Measurements from ENCODE around the gene ARHGAP15.

Gene ARHGAP15

DNA sequence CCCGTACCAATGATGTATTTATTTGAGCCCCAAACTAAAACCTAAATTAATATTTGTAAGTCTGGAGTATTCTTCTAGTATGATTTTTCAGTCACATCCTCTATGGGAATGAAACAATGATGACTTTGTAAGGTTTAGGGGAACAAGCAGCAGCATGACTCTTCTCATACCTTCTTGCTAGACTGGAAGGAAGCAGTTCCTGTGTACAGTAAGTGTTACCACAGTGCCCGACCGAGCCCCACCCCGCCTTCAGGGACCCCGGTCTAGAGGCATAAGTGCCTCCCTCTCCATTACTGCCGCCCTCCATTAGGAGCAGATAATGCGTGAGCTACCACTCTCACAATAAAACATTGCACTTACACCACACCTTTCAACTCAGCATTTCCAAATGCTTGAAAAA lies 599.3 kb downstream of the ARHGAP15 start:
- DNase-seq (ENCODE audit: low read depth in 1 of 2, low spot score in 1 of 2) = no peak
- Histone ChIP-seq H3K27ac (replicated peaks) (no peak overlapping the region), H3K27me3 (ENCODE audit: insufficient read depth, poor library complexity, severe bottlenecking) (no peaks in the 10 kb centered on the region), H3K4me3 (replicated peaks; ENCODE audit: insufficient read depth, low read length) (no peak overlapping the region)
- TF ChIP-seq POLR2AphosphoS5 (IDR thresholded peaks at IDR 0.05; ENCODE audit: low read depth) (no peak), GABPA (IDR thresholded peaks at IDR 0.05; ENCODE audit: low read depth) (no peak), SPI1 (IDR thresholded peaks at IDR 0.05; ENCODE audit: borderline replicate concordance, low read depth) (no peak)
- TF ChIP-seq, protein P1, sequence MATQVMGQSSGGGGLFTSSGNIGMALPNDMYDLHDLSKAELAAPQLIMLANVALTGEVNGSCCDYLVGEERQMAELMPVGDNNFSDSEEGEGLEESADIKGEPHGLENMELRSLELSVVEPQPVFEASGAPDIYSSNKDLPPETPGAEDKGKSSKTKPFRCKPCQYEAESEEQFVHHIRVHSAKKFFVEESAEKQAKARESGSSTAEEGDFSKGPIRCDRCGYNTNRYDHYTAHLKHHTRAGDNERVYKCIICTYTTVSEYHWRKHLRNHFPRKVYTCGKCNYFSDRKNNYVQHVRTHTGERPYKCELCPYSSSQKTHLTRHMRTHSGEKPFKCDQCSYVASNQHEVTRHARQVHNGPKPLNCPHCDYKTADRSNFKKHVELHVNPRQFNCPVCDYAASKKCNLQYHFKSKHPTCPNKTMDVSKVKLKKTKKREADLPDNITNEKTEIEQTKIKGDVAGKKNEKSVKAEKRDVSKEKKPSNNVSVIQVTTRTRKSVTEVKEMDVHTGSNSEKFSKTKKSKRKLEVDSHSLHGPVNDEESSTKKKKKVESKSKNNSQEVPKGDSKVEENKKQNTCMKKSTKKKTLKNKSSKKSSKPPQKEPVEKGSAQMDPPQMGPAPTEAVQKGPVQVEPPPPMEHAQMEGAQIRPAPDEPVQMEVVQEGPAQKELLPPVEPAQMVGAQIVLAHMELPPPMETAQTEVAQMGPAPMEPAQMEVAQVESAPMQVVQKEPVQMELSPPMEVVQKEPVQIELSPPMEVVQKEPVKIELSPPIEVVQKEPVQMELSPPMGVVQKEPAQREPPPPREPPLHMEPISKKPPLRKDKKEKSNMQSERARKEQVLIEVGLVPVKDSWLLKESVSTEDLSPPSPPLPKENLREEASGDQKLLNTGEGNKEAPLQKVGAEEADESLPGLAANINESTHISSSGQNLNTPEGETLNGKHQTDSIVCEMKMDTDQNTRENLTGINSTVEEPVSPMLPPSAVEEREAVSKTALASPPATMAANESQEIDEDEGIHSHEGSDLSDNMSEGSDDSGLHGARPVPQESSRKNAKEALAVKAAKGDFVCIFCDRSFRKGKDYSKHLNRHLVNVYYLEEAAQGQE (IDR thresholded peaks at IDR 0.05; ENCODE audit: insufficient replicate concordance, low read depth) = no peak
- TF ChIP-seq, protein P2, sequence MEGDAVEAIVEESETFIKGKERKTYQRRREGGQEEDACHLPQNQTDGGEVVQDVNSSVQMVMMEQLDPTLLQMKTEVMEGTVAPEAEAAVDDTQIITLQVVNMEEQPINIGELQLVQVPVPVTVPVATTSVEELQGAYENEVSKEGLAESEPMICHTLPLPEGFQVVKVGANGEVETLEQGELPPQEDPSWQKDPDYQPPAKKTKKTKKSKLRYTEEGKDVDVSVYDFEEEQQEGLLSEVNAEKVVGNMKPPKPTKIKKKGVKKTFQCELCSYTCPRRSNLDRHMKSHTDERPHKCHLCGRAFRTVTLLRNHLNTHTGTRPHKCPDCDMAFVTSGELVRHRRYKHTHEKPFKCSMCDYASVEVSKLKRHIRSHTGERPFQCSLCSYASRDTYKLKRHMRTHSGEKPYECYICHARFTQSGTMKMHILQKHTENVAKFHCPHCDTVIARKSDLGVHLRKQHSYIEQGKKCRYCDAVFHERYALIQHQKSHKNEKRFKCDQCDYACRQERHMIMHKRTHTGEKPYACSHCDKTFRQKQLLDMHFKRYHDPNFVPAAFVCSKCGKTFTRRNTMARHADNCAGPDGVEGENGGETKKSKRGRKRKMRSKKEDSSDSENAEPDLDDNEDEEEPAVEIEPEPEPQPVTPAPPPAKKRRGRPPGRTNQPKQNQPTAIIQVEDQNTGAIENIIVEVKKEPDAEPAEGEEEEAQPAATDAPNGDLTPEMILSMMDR (IDR thresholded peaks at IDR 0.05; ENCODE audit: insufficient read depth, low read length) = no peak

DNA sequence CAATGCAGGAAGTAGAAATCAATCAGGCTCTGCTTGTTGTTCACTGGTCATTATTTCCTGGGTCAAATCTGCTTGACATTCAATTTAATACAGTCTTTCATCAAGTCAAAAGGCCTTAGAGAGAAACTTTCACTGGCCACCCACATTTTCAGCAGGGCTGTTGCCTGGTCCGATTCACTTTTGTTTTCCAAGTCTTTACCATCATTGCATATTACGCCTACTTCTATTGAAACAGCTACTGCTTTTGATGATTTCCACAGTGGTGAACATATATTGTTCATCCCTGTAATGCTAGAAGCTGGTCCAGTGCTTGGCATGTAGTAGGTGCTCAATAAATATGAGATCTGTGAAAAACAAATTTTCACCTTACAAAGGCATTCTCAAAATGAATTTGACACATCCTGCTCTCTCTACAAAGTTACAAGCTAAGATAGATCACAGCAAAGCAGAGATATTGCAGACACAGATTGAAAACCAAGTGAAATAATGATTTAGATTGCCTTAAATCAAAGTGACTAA lies 600.1 kb downstream of the ARHGAP15 start:
- Histone ChIP-seq H3K27ac (replicated peaks) (no peak overlapping the region), H3K4me3 (replicated peaks; ENCODE audit: insufficient read depth, low read length) (no peak overlapping the region), H3K27me3 (ENCODE audit: insufficient read depth, poor library complexity, severe bottlenecking) (no peaks in the 10 kb centered on the region)
- TF ChIP-seq GABPA (IDR thresholded peaks at IDR 0.05; ENCODE audit: low read depth) (no peak), POLR2AphosphoS5 (IDR thresholded peaks at IDR 0.05; ENCODE audit: low read depth) (no peak)
- TF ChIP-seq, protein P1 (IDR thresholded peaks at IDR 0.05; ENCODE audit: insufficient replicate concordance, low read depth) = no peak
- TF ChIP-seq, protein P2 (IDR thresholded peaks at IDR 0.05; ENCODE audit: insufficient read depth, low read length) = no peak
- DNase-seq (ENCODE audit: low read depth in 1 of 2, low spot score in 1 of 2) = no peak

DNA sequence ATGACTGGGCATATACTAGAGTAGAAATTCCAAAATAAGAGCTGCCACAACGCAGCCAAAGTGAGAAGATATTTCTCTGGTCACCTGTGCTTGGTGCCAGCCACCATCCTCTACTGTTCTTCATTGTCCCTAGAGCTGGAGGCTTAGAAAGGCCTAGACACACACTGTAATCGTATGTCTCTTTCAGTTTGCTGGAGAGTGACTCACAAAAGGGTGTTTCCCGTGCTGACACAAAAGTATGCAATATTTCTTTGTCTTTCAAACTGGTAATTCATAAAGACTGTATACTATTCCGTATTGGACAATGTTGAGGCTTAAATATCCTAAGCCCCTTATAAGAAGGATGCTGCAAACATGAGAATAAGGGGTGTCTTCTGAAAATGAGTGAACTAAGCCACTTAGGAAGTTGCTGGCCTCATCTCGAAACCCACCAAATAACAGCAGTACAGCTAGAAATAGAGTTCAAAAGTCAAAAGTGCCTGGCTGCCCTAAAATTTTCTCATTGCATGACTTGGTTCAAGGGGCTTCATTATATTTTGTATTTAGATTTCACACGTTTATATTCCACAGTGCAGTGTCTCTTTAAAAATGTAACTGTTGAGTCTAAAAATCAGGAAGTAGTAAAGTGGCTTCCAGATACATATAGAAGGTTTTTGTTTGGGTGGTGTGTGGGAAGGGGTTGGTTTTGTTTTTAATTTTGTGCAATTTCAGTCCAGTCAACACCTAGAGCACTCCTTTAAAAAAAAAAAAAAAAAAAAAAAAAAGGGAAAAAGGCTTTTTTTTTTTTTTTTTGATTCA lies 601.1 kb downstream of the ARHGAP15 start:
- no peak overlapping the region for H3K27ac ChIP-seq (replicated peaks)
- no peak overlapping the region for H3K4me3 ChIP-seq (replicated peaks; ENCODE audit: insufficient read depth, low read length)
- TF ChIP-seq POLR2AphosphoS5 (IDR thresholded peaks at IDR 0.05; ENCODE audit: low read depth) (no peak), GABPA (IDR thresholded peaks at IDR 0.05; ENCODE audit: low read depth) (no peak), SPI1 (IDR thresholded peaks at IDR 0.05; ENCODE audit: borderline replicate concordance, low read depth) (no peak)
- TF ChIP-seq, protein P2 (IDR thresholded peaks at IDR 0.05; ENCODE audit: insufficient read depth, low read length) = no peak
- TF ChIP-seq, protein P1 (IDR thresholded peaks at IDR 0.05; ENCODE audit: insufficient replicate concordance, low read depth) = no peak
- H3K27me3 ChIP-seq (ENCODE audit: insufficient read depth, poor library complexity, severe bottlenecking) = no peaks in the 10 kb centered on the region
- DNase-seq (ENCODE audit: low read depth in 1 of 2, low spot score in 1 of 2) = no peak

Data from HL-60 (cell line).